Hematopoietic multipotent progenitor cell treated with erythropoietin and hydrocortisone succinate and interleukin-3 and kit ligand, for 8 days (in vitro differentiated cells): ENCODE data around the gene FTL.
A peak's percentile ranks its signal among the peaks of the same experiment; 100 is the strongest.

Experiments
- DNase-seq: peaks from one replicate; pipeline ENCODE4 v3.0.0-alpha.2; 2015

Gene FTL

GRCh38 chr19:48966541-48967345 lies 1.6 kb downstream of the FTL start:
- peak; percentile 65 for DNase-seq

DNA sequence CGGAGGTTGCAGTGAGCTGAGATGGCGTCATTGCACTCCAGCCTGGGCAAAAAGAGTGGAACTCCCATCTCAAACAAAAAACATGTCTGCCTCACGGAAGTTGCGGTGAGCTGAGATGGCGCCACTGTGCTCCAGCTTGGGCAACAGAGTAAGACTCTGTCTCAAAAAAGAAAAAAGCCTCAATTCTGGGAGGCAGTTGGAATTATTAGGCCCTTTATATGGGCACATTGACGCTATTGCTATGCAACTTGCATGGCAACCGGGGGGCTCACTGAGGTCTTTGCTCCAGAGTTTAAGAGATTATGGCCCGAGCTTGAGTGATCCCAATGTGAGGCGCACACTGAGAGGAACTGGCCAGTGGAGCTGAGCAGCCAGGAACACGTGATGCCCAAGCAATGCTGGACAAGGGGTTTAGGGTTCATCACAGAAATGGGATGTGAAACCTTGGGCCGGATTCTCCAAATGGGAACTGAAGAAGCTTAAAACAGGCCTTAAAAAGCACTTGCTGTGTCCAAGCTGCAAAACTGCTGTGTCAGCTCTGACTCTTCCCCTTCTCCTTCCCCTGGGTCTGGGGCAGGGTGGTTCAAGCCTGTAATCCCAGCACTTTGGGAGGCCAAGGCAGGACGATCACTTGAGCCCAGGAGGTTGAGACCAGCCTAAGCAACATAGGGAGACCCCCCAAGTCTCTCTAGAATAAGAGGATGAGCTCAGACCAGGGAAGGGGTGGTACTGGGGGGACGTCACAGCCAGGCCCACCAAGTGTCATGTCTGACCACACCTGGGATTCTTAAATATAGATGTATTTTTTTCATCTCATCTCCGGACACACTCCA lies 2.5 kb downstream of the FTL start:
- DNase-seq: peak; percentile 42

GRCh38 chr19:48968179-48968661 lies 3.1 kb downstream of the FTL start:
- peak; percentile 25 for DNase-seq

DNA sequence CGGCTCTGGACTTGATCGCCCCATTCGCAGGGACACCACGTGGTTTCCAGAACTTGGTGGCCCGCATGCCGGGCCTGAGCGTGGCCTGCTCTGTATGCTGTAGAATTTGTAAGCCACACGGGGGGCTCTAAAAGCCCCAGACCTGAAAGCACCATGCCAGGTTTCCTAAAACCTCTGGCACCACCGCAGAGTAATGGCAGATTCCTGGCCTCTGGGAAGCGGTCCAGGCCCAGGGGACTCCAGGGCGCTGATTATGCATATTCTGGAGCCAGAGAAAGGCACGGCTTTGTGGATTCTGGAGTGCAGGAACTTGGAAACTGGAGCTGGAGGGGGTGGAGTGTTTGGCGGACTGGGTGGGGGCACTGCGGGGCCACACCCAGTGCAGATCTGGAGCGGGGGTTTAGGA lies 3.7 kb downstream of the FTL start:
- no peak for DNase-seq

- peak; percentile 82 for DNase-seq
Measured at GRCh38 chr19:48969276-48970138, 4.4 kb downstream of the FTL start.

DNA sequence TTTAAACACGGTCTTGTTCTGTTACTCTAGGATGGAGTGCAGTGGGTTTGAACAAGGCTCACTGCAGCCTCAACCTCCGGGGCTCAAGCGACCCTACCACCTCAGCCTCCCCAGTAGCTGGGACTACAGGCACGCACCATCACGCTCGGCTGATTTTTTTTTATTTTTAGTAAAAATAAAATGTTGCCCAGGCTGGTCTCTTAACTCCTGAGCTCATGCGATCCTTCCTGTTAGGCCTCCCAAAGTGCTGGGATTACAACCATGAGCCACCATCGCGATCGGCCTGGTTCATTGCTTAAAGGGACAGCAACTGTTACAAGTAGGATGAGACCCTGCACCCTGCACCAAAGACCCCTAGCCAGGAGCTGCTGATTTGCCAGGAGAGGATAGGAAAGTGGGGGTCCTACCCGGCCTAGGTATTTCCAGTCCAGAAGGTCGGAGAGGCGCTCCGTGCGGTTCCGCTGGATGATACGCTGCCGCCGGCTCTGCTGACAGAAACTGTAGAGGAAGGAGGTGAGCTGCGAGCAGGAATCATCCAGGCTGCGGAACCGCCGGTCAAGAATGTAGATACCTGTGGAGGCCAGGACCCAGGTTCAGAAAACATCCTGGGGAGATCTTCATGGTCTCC lies 5.1 kb downstream of the FTL start:
- no peak for DNase-seq

GRCh38 chr19:48970923-48971395 lies 5.8 kb downstream of the FTL start:
- peak; percentile 88 for DNase-seq

GRCh38 chr19:48975947-48976847 lies 11.1 kb downstream of the FTL start:
- peak; percentile 66 for DNase-seq

- no peak for DNase-seq
Measured at GRCh38 chr19:48977061-48977460, 12.0 kb downstream of the FTL start.

GRCh38 chr19:48982280-48982679 lies 17.2 kb downstream of the FTL start:
- no peak for DNase-seq

- no peak for DNase-seq
Measured at GRCh38 chr19:48985711-48986110, 20.6 kb downstream of the FTL start.

DNA sequence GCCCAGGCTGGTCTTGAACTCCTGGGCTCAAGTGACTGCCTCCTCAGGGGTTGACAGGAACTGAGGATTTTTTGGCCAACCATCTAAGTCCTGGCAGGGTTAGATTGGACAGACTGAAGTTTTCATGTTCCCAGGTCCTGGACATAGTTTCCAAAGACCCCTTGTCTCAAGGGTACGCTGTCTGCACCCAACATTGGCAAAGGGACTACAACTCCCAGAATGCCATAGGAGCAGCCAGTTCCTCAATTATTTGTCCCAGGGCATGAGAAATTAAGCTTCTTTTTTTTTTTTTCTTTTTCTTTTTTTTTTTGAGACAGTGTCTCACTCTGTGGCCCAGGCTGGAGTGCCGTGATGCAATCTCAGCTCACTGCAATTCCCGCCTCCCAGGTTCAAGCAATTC lies 21.1 kb downstream of the FTL start:
- no peak for DNase-seq

DNA sequence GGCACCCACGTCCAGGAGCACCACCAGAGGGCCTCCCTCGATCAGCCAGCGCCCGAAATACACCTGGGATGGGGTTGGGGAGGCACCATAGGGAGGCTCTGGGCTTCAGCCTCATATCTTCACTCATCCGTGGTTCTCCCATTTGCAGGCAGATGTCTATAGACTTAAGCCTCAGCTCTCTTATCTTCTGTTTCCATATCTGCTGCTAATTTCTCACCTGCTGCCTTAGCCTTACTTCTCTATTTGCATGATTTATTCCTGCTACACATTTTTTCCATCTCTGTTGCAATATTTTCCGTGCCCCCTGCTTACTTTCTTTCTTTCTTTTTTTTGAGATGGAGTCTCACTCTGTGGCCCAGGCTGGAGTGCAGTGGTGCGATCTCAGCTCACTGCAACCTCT lies 22.2 kb downstream of the FTL start:
- no peak for DNase-seq

DNA sequence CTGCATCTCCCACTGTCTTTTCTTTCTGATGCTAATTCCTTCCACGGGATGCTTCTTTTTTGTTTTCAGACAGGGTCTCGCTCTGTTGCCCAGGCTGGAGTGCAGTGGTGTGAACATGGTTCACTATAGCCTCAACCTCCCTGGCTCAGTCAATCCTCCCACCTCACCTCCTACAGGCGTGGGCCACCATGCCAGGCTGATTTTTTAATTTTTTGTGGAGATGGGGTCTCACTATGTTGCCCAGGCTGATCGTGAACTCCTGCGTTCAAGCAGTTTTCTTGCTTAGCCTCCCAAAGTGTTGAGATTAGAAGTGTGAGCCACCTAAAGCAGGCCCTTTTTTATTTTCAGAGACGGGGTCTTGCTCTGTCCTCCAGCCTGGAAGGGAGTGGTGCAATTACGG lies 23.2 kb downstream of the FTL start:
- DNase-seq: no peak

DNA sequence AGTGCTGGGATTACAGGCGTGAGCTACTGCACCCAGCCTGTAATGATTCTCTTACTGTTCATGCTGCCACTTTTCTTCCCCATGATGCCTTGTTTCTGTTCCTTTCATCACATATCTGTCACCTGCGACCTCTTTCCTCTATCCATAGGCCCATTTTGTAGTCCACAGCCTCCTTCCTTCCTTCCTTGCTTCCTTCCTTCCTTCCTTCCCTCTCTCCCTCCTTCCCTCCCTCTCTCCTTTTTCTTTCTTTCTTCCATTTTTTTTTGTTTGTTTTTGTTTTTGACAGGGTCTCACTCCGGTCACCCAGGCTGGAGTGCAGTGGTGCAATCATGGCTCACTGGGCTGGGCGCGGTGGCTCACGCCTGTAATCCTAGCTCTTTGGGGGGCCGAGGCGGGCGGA lies 23.8 kb downstream of the FTL start:
- DNase-seq: no peak

- no peak for DNase-seq
Measured at GRCh38 chr19:48989701-48990291, 24.7 kb downstream of the FTL start.

GRCh38 chr19:48990400-48990799 lies 25.3 kb downstream of the FTL start:
- no peak for DNase-seq

DNA sequence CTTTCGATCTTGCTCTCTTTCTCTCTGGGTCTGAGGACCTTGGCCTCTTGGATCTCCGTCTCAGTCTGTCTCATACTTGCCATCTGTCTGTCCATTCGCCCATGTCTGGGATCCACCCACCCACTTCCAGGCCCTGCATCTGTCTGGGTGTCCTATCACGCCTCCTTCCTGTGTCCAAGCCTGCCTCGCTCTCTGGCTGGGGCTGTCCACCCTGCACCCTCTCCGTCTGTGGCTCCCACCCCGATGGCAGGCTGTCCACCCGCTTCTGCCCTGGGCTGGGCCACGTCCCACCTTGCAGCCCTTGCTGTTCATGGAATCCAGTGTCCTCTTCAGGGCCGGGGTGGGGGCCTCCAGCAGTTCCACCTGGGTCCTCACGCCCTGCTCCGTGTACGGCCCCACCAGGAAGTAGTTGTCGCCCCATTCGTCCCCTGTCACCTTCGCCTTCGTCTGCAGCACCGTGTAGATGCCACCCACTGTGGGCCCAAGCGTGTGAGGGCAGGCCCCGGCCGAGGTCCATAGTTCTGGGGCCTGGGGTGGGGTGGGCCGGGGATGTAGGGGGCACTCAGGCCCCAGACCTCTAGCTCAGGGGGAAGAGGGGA lies 26.0 kb downstream of the FTL start:
- no peak for DNase-seq

DNA sequence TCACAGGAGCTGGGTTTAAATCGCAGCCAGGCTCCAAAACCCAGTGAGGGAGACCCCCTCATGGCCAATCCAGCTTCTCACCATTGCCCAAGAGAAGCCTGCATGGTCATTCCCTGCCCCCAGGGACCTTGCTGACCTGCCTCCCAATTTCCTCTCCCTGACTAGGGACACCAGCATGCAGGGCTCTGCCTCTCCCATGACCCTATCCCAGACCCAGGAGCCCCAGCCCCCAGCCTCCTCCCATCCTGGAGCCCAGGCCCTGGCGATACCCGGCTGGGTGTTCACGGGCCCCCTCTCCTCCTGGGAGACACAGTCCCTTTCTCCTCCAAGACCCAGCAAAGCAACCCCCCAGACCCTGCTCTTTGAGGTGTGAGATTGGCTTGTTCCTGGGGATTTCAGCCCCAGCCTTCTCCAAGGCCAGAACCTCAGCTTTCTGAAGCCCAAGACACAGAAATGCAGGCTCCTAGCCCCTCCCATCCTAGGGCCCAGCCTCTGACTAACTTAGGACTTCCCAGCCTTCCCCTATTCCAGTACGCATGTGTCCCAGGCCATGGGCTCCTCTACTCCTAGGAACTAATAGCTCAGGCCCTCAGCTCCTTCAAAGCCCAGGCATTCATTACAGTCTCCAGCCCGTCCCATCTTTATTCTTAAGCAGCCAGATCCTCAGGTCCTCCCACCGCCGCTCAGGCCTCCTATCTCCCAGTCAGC lies 26.9 kb downstream of the FTL start:
- peak; percentile 45 for DNase-seq
